GM12891 (cell line): ENCODE results near the gene ALOXE3.

ENCODE experiments used
- POLR2A ChIP-seq: IDR thresholded peaks from 2 replicates; pipeline ENCODE4 v1.6.1; 2011; ENCODE audit warnings: low read depth, low read length, control low read depth
- POLR2AphosphoS5 ChIP-seq: IDR thresholded peaks from 2 replicates; pipeline ENCODE4 v1.6.1; 2011; ENCODE audit warnings: low read depth, low read length, control low read depth
- TAF1 ChIP-seq: IDR thresholded peaks from 2 replicates; pipeline ENCODE4 v1.6.1; 2011; ENCODE audit warnings: low read depth, low read length, control low read depth

- no peak for TF ChIP-seq POLR2A
- TF ChIP-seq POLR2AphosphoS5: no peak
- TF ChIP-seq TAF1: no peak
Observed at GRCh38 chr17:8075574-8076342, 42.6 kb downstream of the ALOXE3 start.
